NCI-H1092 treated with DMSO at 0.1 percent for 48 hours (cell line): ENCODE measurements around the gene C15orf40.
"Not testable (repeated sequence)": the region's sequence is repeated elsewhere in the genome, so short reads cannot be mapped to it uniquely, and the experiment has no call there.

ENCODE experiments used
- DNase-seq: peaks from one replicate; lab custom pipeline; 2025; lab: John Stamatoyannopoulos, UW

Gene C15orf40

DNA sequence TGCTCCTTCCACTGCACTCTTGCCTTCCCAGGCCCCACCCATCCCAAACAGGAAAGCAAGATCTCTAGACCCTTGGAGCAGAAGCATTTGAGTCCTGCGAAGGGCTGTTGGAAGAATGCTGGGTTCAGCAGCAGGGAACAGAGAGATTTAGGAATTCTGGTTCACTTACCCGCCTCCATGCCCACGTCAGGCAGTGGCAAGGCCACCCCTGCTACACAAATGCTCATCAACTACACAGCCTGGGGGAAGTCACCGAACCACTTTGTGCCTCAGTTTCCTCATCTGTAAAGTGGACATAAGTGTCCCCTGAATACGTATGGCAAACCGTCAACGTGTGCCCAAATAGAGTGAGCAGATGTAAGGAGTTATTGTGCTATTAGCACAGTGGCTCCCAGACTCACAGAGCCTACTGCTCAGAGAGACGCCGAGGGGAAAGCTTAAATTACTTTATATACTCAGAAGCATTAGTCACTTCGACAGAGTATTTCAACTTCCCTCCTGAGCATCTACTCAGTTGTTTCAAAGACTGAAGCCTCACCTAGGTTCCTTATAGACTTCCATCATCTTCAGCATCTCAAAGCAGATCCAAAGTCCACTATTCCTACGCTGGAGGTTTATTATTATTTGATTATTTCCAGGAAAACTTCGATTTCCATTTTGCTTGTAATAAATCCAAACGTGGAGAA, 59.8 kb downstream of the C15orf40 start:
- DNase-seq, result no peak

DNA sequence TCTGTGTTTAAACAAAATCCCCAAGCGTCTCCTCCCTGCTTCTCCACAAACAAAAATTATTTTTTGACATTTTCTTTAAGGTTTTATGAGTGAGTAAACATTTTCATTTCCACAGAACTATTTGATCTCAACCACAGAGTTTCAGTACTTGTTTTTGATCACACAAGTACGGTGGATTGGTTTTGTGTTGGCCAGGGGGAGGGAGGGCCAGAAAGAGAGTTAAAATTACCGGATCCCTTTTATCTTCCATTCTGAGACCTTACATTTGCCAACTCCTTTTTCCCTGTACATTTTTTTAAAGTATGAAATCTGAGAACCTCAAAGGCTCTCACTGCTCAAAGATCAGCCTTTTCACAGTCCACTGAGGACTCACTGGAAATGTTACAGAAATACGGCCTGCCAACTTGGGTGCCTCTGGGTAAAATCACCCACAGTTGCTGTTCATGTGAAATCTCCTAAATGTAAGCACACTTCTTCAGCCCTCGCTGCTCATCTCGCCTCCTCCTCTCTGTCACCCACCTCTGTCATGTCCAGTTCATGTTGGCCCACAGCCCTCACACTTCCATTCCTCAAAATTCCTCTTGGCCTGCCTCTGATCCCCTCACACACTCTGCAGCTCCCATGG, 60.6 kb downstream of the C15orf40 start:
- DNase-seq, result no peak

DNA sequence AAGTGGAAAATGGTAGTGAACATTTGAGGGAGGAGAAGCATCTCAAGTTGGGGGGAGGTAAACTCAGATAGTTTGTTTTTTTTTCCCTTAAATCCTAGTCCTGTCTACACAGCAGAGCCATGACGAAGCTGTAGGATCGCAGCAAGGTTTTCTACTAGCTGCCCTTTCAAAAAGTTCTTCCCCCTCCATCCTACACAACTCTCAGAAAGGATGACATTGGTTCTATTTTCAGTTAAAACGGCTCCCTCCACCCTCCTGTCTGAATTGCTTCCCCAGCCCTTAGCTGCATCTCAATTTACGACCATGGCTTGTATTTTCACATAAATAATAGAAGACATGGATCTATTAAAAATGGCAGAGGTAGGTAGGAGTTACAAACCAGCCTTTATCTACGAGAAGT, 61.1 kb downstream of the C15orf40 start:
- DNase-seq, result no peak

DNA sequence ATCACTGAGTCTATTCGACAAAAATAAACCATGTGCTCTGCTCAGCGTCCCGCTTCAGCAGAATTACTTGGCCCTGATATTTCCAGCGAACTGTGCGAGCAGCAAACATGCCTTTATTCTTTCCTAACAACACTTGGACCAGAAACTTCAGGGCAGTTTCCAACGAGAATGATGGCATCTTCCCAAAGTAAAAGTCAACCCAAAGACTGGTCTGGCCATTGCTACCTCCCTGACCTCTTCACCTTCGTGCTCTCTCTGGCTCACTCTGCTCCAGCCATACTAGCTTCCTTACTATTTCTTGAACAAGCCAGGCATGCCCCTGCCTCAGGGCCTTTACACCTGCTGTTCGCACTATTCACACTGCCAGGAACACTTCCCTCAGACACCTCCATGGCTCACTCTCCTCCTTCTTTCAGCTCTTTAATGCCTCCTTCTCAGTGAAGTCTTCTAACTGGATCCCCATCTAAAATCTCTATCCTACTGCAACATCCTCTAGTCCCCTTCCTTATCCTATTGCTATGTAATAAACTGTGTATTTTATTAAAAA, 65.2 kb downstream of the C15orf40 start:
- DNase-seq, result no peak

DNA sequence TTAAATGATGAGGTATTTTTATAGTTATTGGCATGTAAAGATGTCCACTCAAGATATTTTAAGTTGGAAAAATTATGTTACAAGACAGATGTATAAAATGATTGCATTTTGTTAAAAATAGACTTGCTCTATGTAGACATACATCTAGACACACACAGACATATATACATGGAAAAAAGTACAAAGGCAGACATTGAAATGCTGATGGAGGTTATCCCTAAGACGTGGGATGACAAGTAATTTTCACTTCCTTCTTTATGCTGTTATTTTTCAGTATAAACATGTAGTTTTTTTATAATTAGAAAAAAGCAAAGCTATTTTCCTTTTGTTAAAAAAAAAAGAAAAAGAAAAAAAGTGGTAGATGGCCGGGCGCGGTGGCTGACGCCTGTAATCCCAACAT, 66.1 kb downstream of the C15orf40 start:
- DNase-seq, result no peak

DNA sequence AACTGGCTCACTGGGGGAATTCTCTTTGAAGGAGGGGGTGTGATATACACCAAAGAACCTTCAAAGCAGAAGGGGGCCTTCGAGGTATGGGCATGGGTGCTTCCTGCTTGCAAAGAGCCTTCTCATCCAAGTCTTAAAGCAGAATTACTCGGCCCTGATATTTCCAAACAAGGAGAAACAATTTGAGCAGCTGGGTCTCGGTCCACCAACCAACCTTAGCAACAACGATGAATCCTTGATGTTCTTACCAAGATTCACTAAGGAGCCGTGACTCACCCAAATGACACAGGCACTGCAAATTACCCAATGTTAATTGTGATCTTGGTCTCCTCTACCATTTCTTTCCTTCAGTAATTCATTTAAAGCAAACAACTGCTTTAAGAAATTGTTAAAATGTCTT, 66.6 kb downstream of the C15orf40 start:
- DNase-seq, result no peak

DNA sequence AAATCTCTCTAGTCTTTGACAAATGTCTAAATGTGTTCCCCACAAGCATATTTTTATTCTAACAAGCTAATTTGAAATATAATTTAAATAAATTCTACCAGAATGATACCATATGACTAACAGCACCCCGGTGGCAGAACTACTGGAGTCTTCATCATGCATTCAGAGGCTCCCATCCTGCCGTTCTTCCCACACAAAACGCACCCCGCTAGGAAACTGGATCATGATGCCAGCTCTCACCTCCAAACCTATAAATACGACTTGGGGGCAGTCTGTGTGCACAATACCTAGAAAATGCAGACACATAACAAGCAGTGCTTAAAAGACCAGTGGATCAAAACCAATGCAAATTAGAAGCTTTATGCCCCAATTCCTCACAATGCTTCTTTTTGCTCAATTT, 67.4 kb downstream of the C15orf40 start:
- DNase-seq, result no peak

DNA sequence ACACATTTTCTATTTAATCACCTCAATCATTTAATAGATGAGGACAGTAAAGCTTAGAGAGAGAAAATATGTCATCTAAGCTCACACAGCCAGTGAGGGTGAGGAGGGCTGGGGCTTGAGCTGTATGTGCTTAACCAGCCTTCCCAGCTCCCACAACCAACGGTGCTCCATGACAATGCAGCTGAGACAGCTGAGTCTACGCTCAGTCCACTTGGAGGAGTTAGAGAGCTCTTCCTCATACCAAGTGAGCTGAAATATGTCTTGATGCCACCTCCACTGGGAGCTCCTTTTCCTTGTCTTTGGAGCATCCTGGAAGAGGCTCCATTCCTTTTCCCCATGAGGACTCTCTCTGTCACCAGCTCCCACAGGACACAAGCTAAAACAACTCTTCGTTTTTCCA, 68.3 kb downstream of the C15orf40 start:
- DNase-seq, result no peak

DNA sequence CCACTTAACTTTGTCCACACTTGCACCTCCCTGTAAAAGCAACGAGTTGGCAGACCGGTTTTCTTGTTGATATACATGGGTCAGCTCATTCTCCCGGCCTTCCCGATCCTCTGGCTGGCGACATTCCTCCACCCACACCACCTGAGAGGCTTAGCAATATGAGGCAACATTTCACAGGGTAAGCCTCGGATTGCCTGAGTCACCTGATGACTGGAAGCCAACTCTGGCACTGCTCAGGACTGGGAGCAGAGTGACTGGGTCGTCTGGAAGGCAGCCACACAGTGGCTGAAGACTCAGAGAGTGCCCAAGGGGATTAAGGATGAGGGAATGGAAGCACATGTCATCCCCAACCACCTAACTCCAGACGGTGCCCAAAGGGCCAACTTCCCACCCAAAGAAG, 68.7 kb downstream of the C15orf40 start:
- DNase-seq, result no peak

DNA sequence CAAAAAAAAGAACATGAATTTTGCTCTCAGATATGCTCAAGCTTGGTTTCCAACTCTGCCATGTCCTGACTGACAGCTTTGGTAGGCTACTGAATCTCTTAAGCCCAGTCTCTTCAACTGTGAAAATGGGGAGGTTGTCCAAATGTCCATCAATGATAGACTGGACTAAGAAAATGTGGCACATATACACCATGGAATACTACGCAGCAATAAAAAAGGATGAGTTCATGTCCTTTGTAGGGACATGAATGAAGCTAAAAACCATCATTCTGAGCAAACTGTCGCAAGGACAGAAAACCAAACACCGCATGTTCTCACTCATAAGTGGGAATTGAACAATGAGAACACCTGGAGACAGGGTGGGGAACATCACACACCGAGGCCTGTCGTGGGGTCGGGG, 71.8 kb downstream of the C15orf40 start:
- DNase-seq, result not testable (repeated sequence)
